K562 (cell line): Measurements from ENCODE around the gene PDE5A. TPM values are rescaled to one million over a fixed set of nuclear protein-coding genes. Genes with fewer than 3 reads are reported as not detected.

Experiments used
- DACH1 ChIP-seq: fragments of 450-650 bp; IDR thresholded peaks from 2 replicates; pipeline ENCODE4 v1.6.1; 2018; ENCODE audit not compliant: partially characterized antibody
- E2F3 ChIP-seq: fragments of 250-450 bp; sonication (Bioruptor Pico); IDR thresholded peaks from 2 replicates; pipeline ENCODE4 v1.4.0; 2020; ENCODE audit warnings: mild to moderate bottlenecking
- MBD1 ChIP-seq: fragments of 250-450 bp; sonication (Bioruptor Pico); IDR thresholded peaks from 2 replicates; pipeline ENCODE4 v1.8.0; 2022; ENCODE audit warnings: inconsistent platforms
- MLX ChIP-seq, 2 experiments: fragments of 450-650 bp in 1 of 2; sonication (generic) in 1 of 2; formaldehyde crosslinking; conservative IDR thresholded peaks; 2 replicates each; pipeline versions ENCODE4 v1.4.0 to v1.8.1; 2020 to 2022; ENCODE audit warnings: mild to moderate bottlenecking in 1 of 2, missing genetic modification reagents in 1 of 2
- MTA3 ChIP-seq: fragments of 450-650 bp; formaldehyde crosslinking; IDR thresholded peaks from 2 replicates; pipeline ENCODE4 v1.6.1; 2017; ENCODE audit warnings: mild to moderate bottlenecking, borderline replicate concordance
- PTRF ChIP-seq: fragments of 450-650 bp; IDR thresholded peaks from 2 replicates; pipeline ENCODE4 v1.6.1; 2016; ENCODE audit warnings: mild to moderate bottlenecking, missing genetic modification characterization, missing compliant biosample characterization
- UBTF ChIP-seq, 2 experiments: IDR thresholded peaks; 2 replicates each; pipeline ENCODE4 v1.6.1; 2012; ENCODE audit warnings: improper control_type of control experiment in 2 of 2, low read depth in 2 of 2, low read length in 2 of 2, borderline replicate concordance in 1 of 2
- ZBTB40 ChIP-seq, 2 experiments: fragments of 450-650 bp in 1 of 2; sonication (generic) in 1 of 2; formaldehyde crosslinking in 1 of 2; IDR thresholded peaks; 2 replicates each; pipeline versions ENCODE4 v1.7.1 to v1.9.0; 2016 to 2022; ENCODE audit warnings: inconsistent platforms in 1 of 2, mild to moderate bottlenecking in 1 of 2, missing genetic modification reagents in 1 of 2
- ZNF143 ChIP-seq: sonication (generic); formaldehyde crosslinking; IDR thresholded peaks from 2 replicates; pipeline ENCODE4 v1.9.0; 2022; ENCODE audit warnings: mild to moderate bottlenecking, missing genetic modification reagents
- polyA plus RNA-seq, 8 experiments: library from polyadenylated mRNA; depleted of rRNA in 4 of 8; stranded (reverse) in 5 of 8; unstranded in 3 of 8; fragments of >200 nt; fragmentation: Nextera tagmentation in 2 of 8; fragmentation: Illumina TruSeq in 1 of 8; extraction: Ambion mirVana in 2 of 8; extraction: Trizol in 1 of 8; gene quantifications; 2 replicates each; pipeline versions ENCODE4 v1.2.1 to v1.2.3, GENCODE V29; 2011 to 2014; ENCODE audit warnings: inconsistent platforms in 1 of 8, missing spikeins in 1 of 8
- total RNA-seq, 7 experiments: library from RNA; depleted of rRNA in 6 of 7; stranded (reverse); fragments of >200 nt in 6 of 7; fragmentation: Illumina TruSeq in 2 of 7; extraction: Trizol in 2 of 7; gene quantifications; 2 replicates each; pipeline versions ENCODE4 v1.2.1 to v1.2.3, GENCODE V29; 2011 to 2021; ENCODE audit warnings: low replicate concordance in 1 of 7
- TF ChIP-seq, protein P1 (sequence below): IDR thresholded peaks from 2 replicates; pipeline ENCODE4 v1.6.1; 2011; ENCODE audit not compliant: insufficient read length; ENCODE audit errors: extremely low read depth

Gene PDE5A
- total and polyA plus RNA-seq, 9 of the 15 experiments (the other 6 are each of a cell fraction or from before 2014, with no cell fraction given) = 0.07 to 1.9 (median 0.29) TPM

DNA sequence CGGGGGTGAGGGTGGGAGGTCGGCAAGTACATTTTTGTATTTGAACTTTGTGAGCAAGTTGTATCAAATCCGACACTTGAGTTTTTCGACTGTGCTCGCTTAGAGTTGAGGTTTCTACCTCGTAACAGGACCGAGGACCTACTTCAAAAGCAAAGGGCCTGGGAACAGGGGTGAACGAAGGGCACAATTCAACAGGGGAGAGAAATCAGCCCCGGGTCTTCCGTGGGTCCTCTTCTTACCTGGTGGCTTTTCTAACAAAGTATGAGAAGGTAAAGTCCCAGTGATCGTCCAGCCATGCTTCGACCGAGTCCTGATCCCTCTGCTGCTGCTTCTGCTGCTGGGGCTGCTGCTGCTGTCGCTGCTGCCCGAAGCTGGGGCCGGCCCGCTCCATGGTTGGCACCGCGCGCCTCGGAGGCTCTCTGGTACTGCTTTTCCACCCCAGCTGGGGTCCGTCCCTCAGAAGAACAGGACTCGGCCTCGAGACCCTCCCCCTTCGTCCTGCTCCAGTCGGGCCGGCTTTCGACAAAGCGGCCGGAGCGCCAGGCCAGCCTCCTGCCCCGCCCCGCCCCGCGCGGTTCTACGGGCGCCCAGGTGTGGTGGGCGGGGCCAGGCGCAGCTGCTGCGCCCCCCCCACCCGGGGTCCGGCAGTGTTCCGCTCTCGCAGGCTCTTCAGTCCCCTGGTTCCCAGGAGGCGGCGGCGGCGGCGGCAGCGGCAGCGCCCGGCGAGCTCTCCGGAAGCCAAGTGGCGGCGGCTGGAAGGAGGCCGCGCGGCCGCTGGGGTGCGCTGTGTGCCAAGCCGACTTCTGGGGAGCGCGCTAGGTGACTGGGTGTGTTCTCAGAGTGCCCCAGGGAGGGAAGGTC lies at the start of gene PDE5A (continued):
- TF ChIP-seq ZBTB40 (IDR thresholded peaks at IDR 0.05) = peak; percentile 60; the same call in 1 of the 2 replicates
- TF ChIP-seq ZBTB40 (CRISPR knock-in tag; IDR thresholded peaks at IDR 0.05) = no peak
- no peak for TF ChIP-seq E2F3 (CRISPR knock-in tag)
- TF ChIP-seq, protein P1, sequence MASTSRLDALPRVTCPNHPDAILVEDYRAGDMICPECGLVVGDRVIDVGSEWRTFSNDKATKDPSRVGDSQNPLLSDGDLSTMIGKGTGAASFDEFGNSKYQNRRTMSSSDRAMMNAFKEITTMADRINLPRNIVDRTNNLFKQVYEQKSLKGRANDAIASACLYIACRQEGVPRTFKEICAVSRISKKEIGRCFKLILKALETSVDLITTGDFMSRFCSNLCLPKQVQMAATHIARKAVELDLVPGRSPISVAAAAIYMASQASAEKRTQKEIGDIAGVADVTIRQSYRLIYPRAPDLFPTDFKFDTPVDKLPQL = no peak
- no peak for TF ChIP-seq ZNF143 (CRISPR knock-in tag)
- TF ChIP-seq MTA3 = peak; percentile 33; the same call in 1 of the 2 replicates
- 0 out of 4 replicates have a peak, but pooled peaks of 1 of the 2 experiments have one; percentile 26 for TF ChIP-seq UBTF (IDR thresholded peaks at IDR 0.05; ENCODE audit: borderline replicate concordance in 1 of 2, low read depth in 2 of 2, low read length in 2 of 2)
- no peak for TF ChIP-seq MBD1 (CRISPR knock-in tag)
- TF ChIP-seq PTRF (tag) = no peak
- TF ChIP-seq MLX (CRISPR knock-in tag; conservative IDR thresholded peaks at IDR 0.05) = no peak
- no peak for TF ChIP-seq DACH1
